ENCODE measurements around the gene GRM7.

Gene GRM7

GRCh38 chr3:7293286-7293685 is 432.4 kb downstream of the GRM7 start:
- no peak for TF ChIP-seq POLR2A (IDR thresholded peaks at IDR 0.05; ENCODE audit: low read depth, low read length)
- no peak for DNase-seq (ENCODE audit: insufficient read length, low spot score)
- FAIRE-seq = no peak

GRCh38 chr3:7305561-7305960 is 444.6 kb downstream of the GRM7 start:
- DNase-seq (ENCODE audit: insufficient read length, low spot score) (no peak), FAIRE-seq (no peak)
- TF ChIP-seq POLR2A (IDR thresholded peaks at IDR 0.05; ENCODE audit: low read depth, low read length) = no peak

- no peak for TF ChIP-seq POLR2A (IDR thresholded peaks at IDR 0.05; ENCODE audit: low read depth, low read length)
- no peak for DNase-seq (ENCODE audit: insufficient read length, low spot score)
- no peak for FAIRE-seq
These were observed 446.0 kb downstream of the GRM7 start for GRCh38 chr3:7306901-7307300.

GRCh38 chr3:7307410-7307809 is 446.5 kb downstream of the GRM7 start:
- DNase-seq (ENCODE audit: insufficient read length, low spot score) = no peak
- no peak for TF ChIP-seq POLR2A (IDR thresholded peaks at IDR 0.05; ENCODE audit: low read depth, low read length)

GRCh38 chr3:7309641-7310102 is 448.8 kb downstream of the GRM7 start:
- FAIRE-seq (no peak), DNase-seq (ENCODE audit: insufficient read length, low spot score) (no peak)
- no peak for TF ChIP-seq POLR2A (IDR thresholded peaks at IDR 0.05; ENCODE audit: low read depth, low read length)

More at GRCh38 chr3:7307410-7307809, 446.5 kb downstream of the GRM7 start:
- FAIRE-seq = no peak

GRCh38 chr3:7315037-7315436 is 454.1 kb downstream of the GRM7 start:
- TF ChIP-seq POLR2A (IDR thresholded peaks at IDR 0.05; ENCODE audit: low read depth, low read length) = no peak
- FAIRE-seq (no peak), DNase-seq (ENCODE audit: insufficient read length, low spot score) (no peak)

- no peak for TF ChIP-seq POLR2A (IDR thresholded peaks at IDR 0.05; ENCODE audit: low read depth, low read length)
- DNase-seq (ENCODE audit: insufficient read length, low spot score) = no peak
- FAIRE-seq = no peak
These were observed 462.2 kb downstream of the GRM7 start for GRCh38 chr3:7322957-7323669.

GRCh38 chr3:7328339-7328738 is 467.4 kb downstream of the GRM7 start:
- no peak for FAIRE-seq
- no peak for DNase-seq (ENCODE audit: insufficient read length, low spot score)
- TF ChIP-seq POLR2A (IDR thresholded peaks at IDR 0.05; ENCODE audit: low read depth, low read length) = no peak

- DNase-seq (ENCODE audit: insufficient read length, low spot score) (no peak), FAIRE-seq (no peak)
- no peak for TF ChIP-seq POLR2A (IDR thresholded peaks at IDR 0.05; ENCODE audit: low read depth, low read length)
These were observed 471.8 kb downstream of the GRM7 start for GRCh38 chr3:7332696-7333095.

- no peak for TF ChIP-seq POLR2A (IDR thresholded peaks at IDR 0.05; ENCODE audit: low read depth, low read length)
- no peak for DNase-seq (ENCODE audit: insufficient read length, low spot score)
- no peak for FAIRE-seq
These were observed 472.2 kb downstream of the GRM7 start for GRCh38 chr3:7333125-7333524.

- FAIRE-seq = no peak
- no peak for DNase-seq (ENCODE audit: insufficient read length, low spot score)
- TF ChIP-seq POLR2A (IDR thresholded peaks at IDR 0.05; ENCODE audit: low read depth, low read length) = no peak
These were observed 479.9 kb downstream of the GRM7 start for GRCh38 chr3:7340795-7341194.

- DNase-seq (ENCODE audit: insufficient read length, low spot score) = no peak
- no peak for FAIRE-seq
- no peak for TF ChIP-seq POLR2A (IDR thresholded peaks at IDR 0.05; ENCODE audit: low read depth, low read length)
These were observed 485.4 kb downstream of the GRM7 start for GRCh38 chr3:7346364-7346763.

GRCh38 chr3:7357101-7357500 is 496.2 kb downstream of the GRM7 start:
- FAIRE-seq (no peak), DNase-seq (ENCODE audit: insufficient read length, low spot score) (no peak)
- no peak for TF ChIP-seq POLR2A (IDR thresholded peaks at IDR 0.05; ENCODE audit: low read depth, low read length)

GRCh38 chr3:7367968-7368367 is 507.1 kb downstream of the GRM7 start:
- no peak for TF ChIP-seq POLR2A (IDR thresholded peaks at IDR 0.05; ENCODE audit: low read depth, low read length)
- FAIRE-seq (no peak), DNase-seq (ENCODE audit: insufficient read length, low spot score) (no peak)

GRCh38 chr3:7368597-7368996 is 507.7 kb downstream of the GRM7 start:
- no peak for FAIRE-seq

More at GRCh38 chr3:7368597-7368996, 507.7 kb downstream of the GRM7 start:
- TF ChIP-seq POLR2A (IDR thresholded peaks at IDR 0.05; ENCODE audit: low read depth, low read length) = no peak
- DNase-seq (ENCODE audit: insufficient read length, low spot score) = no peak
